GM06990 (cell line): Measurements from ENCODE around the gene PHF21B.

Source experiments
- DNase-seq: peaks from one replicate; pipeline ENCODE4 v3.0.0-alpha.2; 2011; ENCODE audit not compliant: insufficient read length; ENCODE audit errors: extremely low read depth
- H3K27me3 ChIP-seq: replicated peaks from 2 replicates; pipeline ENCODE4 v1.6.0; 2011; ENCODE audit warnings: low read length; ENCODE audit not compliant: control insufficient read depth, insufficient read depth
- H3K36me3 ChIP-seq: 2 replicates; pipeline ENCODE4 v1.5.1; 2011; ENCODE audit warnings: low read length; ENCODE audit not compliant: control insufficient read depth, insufficient read depth
- H3K4me3 ChIP-seq: replicated peaks from 2 replicates; pipeline ENCODE4 v1.5.1; 2011; ENCODE audit warnings: low read depth, mild to moderate bottlenecking, control low read depth, low read length
- TF ChIP-seq, protein P1 (sequence below): IDR thresholded peaks from 2 replicates; pipeline ENCODE4 v1.5.1; 2011; ENCODE audit warnings: low read length, control low read depth, mild to moderate bottlenecking, inconsistent platforms; ENCODE audit not compliant: insufficient read depth, poor library complexity, severe bottlenecking

PHF21B gene

DNA sequence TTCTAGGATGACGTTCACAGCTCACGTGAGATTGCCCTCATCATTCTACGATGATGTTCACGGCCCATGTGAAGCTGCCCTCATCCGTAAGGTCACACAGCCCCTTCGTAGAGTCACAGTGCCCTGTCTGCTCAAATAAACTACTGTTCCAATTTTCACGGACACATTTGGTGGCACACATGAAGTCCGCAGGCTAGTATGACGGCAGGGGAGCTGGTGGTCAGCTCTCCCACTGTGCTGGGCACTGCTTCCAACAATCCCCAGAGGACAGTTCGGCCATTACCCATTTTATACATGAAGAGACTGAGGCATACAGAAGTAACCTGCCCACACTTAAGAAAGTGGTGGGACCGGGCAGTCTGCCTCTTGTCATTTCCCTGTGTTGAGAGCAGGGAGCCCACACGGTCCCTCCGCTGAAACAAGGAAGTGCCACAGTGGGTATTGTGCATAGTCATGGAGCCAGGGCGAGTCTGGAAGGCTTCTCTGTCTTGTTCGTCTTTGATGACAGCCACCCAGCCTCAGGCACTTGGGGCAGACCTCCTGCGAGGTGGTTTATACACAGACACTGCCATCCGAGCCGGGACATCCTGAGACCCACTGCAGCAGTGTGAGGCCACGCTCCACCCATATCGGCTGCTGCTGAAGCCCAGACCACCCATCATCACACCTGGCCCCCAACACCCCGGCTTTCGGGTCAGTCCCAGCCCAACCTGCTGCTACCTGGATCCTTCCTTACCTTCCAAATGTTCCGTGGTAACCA is 114.3 kb downstream of the PHF21B start:
- no peak for DNase-seq
- Histone ChIP-seq H3K36me3 (no peaks in the 10 kb centered on the region), H3K4me3 (no peak overlapping the region), H3K27me3 (no peaks in the 10 kb centered on the region)
- TF ChIP-seq, protein P1, sequence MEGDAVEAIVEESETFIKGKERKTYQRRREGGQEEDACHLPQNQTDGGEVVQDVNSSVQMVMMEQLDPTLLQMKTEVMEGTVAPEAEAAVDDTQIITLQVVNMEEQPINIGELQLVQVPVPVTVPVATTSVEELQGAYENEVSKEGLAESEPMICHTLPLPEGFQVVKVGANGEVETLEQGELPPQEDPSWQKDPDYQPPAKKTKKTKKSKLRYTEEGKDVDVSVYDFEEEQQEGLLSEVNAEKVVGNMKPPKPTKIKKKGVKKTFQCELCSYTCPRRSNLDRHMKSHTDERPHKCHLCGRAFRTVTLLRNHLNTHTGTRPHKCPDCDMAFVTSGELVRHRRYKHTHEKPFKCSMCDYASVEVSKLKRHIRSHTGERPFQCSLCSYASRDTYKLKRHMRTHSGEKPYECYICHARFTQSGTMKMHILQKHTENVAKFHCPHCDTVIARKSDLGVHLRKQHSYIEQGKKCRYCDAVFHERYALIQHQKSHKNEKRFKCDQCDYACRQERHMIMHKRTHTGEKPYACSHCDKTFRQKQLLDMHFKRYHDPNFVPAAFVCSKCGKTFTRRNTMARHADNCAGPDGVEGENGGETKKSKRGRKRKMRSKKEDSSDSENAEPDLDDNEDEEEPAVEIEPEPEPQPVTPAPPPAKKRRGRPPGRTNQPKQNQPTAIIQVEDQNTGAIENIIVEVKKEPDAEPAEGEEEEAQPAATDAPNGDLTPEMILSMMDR: no peak

DNA sequence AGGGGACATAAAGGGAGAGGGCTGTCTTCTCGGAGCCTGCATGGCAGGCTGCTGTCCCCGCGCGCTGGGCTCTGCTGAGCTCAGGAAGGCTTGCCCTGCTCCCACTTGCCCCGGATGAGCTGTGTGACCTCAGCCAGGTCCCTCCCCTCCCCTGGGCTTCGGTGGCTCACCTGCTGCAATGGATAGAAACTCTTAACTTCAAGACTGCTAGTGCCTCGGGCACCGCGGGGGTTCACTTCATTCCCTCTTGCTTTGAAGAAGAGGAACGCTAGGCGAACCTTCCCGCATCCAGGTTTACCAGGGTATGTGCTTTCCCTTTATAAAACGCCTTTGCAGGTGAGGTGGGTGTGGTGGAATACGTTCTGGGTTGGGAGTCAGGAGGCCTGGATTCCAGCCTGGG is 115.0 kb downstream of the PHF21B start:
- TF ChIP-seq, protein P1: no peak
- Histone ChIP-seq H3K27me3 (no peaks in the 10 kb centered on the region), H3K4me3 (no peak overlapping the region), H3K36me3 (no peaks in the 10 kb centered on the region)
- DNase-seq: no peak

DNA sequence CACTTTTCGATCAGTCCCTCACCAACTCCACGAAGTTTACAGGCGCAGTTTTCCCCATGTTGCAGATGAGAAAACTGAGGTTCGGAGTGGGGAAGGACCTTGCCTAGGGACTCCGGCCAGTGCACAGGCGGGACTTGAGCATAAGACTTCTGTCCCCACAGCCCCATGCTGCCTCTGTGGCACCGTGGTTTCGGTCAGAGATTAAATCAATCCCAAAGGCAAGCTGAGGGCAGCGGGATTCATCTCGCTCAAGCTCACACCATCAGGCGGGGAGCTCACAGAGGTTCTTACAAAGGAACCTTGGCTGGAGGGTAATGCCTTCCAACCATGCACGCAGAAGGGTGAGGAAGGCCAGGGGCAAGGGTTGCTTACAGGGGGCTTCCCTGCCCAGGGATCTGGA is 115.5 kb downstream of the PHF21B start:
- no peak for DNase-seq
- Histone ChIP-seq H3K36me3 (no peaks in the 10 kb centered on the region), H3K4me3 (no peak overlapping the region), H3K27me3 (no peaks in the 10 kb centered on the region)
- TF ChIP-seq, protein P1: no peak

DNA sequence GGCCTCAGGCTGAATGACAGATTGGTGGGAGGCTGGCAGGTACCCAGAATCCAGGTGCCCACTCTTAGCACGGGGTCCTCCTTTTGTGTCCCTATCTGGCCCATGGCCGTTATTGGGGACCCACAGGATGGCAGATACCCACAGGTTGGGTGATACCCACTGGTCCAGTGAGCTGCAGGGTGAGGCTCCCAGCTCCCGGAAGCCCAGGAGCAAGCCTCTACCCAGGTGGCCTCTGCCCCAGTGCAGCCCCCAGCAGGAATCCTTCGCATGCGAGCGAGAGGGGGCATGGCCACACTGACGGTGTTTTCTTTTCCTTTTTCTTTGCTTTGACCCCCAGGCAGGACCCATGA is 116.1 kb downstream of the PHF21B start:
- no peaks in the 10 kb centered on the region for H3K36me3 ChIP-seq
- H3K27me3 ChIP-seq: no peaks in the 10 kb centered on the region
- no peak for DNase-seq
- no peak overlapping the region for H3K4me3 ChIP-seq
- TF ChIP-seq, protein P1: no peak

DNA sequence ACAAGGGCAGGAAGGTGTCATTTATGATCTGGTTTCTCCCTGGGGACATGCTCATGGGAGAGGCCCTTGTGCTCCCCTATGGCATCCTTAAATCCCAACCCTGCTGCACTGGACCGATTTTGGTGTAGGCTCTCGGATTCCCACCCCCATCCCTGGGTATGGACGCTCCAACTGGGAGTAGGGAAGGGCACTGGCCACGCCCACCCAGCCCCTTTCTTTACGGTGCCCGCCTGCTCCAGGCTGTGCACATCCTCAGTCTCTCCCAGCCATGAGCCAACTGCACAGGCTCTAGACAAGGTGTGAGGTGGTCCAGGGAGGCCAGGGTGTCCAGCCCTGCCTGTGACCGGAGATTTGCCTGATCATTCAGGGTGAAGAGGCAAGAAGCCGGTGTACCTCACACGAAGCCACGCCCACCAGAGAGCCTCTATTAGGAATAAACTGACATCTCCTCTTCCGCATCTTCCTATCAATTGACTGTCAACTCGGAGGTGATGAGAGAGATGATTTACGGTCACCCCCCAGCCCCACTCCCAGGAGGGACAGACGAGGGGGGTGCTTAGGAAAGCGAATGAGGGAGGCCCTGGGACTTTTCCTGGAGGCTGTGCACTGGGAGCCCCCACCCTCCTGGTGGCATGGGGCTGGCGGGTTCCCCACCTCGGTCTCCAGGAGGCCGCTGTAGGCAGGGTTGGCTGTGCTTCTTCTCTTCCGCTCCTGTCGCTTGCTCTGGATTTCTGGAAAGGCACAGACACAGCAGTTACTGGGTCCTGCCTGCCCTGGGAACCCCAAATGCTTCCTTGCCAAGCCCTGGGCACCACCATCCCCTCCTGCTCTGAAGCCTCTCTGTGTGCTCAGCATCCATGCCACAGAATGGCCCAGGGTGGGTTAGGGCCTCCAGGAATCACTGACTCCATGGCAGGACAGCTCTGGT is 116.7 kb downstream of the PHF21B start:
- TF ChIP-seq, protein P1: no peak
- no peak overlapping the region for H3K4me3 ChIP-seq
- H3K27me3 ChIP-seq: no peaks in the 10 kb centered on the region
- DNase-seq: no peak
- no peaks in the 10 kb centered on the region for H3K36me3 ChIP-seq
